HCT116 (cell line): ENCODE data around the gene RABIF. TPM values are rescaled to one million over a fixed set of nuclear protein-coding genes. Genes with fewer than 3 reads are reported as not detected.
"Not testable (repeated sequence)": the region's sequence is repeated elsewhere in the genome, so short reads cannot be mapped to it uniquely, and the experiment has no call there.

Experiments used
- ATAC-seq: fragments of 200-7000 bp; cut with Tn5 transposase; 2 replicates; pipeline ENCODE4 v1.9.1; 2020; ENCODE audit warnings: mild to moderate bottlenecking, moderate library complexity
- BruUV-seq: library from RNA; stranded (reverse); fragments of 400-500 nt; replicated peaks from 2 replicates; lab custom pipeline; 2021; lab: Mats Ljungman, UMichigan
- CTCF ChIA-PET: fragments of 300-600 bp; sonication (Branson Sonifier 250); formaldehyde crosslinking; loops from one replicate; lab custom pipeline; 2021; ENCODE audit warnings: antibody characterized with exemption; lab: Charles Lee
- POLR2A ChIA-PET: fragments of 300-600, 350-600 bp; sonication (Branson Sonifier 250); formaldehyde crosslinking; loops from one replicate; lab custom pipeline; 2021; ENCODE audit warnings: antibody characterized with exemption; lab: Charles Lee
- RAD21 ChIA-PET, 2 experiments: fragments of 300-600 bp; sonication (Branson Sonifier 250); formaldehyde crosslinking; loops; one replicate each; lab custom pipeline; 2023; ENCODE audit warnings: low total read pairs in 2 of 2; ENCODE audit not compliant: uncharacterized antibody in 2 of 2, unreplicated experiment in 2 of 2, low non-redundant PET in 1 of 2; lab: Charles Lee
- DNase-seq: peaks from one replicate; pipeline ENCODE4 v3.0.0-alpha.2; 2010; ENCODE audit warnings: low read depth, low spot score
- H2AFZ ChIP-seq: fragments of 200-600 bp; shearing (Covaris generic), sonication (generic); 2 replicates; pipeline ENCODE4 v1.6.1; 2017; ENCODE audit warnings: low read depth, mixed run types, mixed read lengths, antibody characterized with exemption, low read length; ENCODE audit not compliant: poor library complexity, severe bottlenecking
- H3K27ac ChIP-seq: 2 replicates; pipeline ENCODE4 v1.5.1; 2012; ENCODE audit warnings: low read depth, low read length
- H3K27me3 ChIP-seq: fragments of 200-600 bp; sonication (generic); 2 replicates; pipeline ENCODE4 v1.6.1; 2016; ENCODE audit warnings: mixed run types, low read length, mixed read lengths; ENCODE audit not compliant: insufficient read depth
- H3K36me3 ChIP-seq, 2 experiments: fragments of 200-500 bp in 1 of 2; fragments of 200-600 bp in 1 of 2; sonication (Bioruptor generic) in 1 of 2; sonication (generic) in 1 of 2; 2 replicates each; pipeline versions ENCODE4 v1.5.1 to v1.6.1; 2014 to 2016; ENCODE audit warnings: low read length in 2 of 2, inconsistent platforms in 1 of 2, mixed read lengths in 1 of 2, mixed run types in 1 of 2; ENCODE audit not compliant: insufficient read depth in 2 of 2, control insufficient read depth in 1 of 2
- H3K4me1 ChIP-seq, 2 experiments: fragments of 200-600 bp in 1 of 2; sonication (generic) in 1 of 2; 2 replicates each; pipeline versions ENCODE4 v1.5.1 to v1.6.1; 2012 to 2017; ENCODE audit warnings: low read length in 2 of 2, inconsistent platforms in 1 of 2, mild to moderate bottlenecking in 1 of 2, mixed read lengths in 1 of 2, mixed run types in 1 of 2, moderate library complexity in 1 of 2; ENCODE audit not compliant: insufficient read depth in 2 of 2, control insufficient read depth in 1 of 2
- H3K4me2 ChIP-seq: fragments of 200-600 bp; sonication (generic); 2 replicates; pipeline ENCODE4 v1.6.1; 2017; ENCODE audit warnings: mixed run types, low read length, mixed read lengths
- H3K4me3 ChIP-seq, 2 experiments: fragments of 200-600 bp in 1 of 2; sonication (generic) in 1 of 2; replicated peaks in 1 of 2; 2 replicates each; pipeline ENCODE4 v1.5.1; 2011 to 2016; ENCODE audit warnings: low read length in 2 of 2, control low read depth in 1 of 2, low read depth in 1 of 2, mild to moderate bottlenecking in 1 of 2, mixed read lengths in 1 of 2, mixed run types in 1 of 2
- H3K79me2 ChIP-seq: fragments of 200-600 bp; sonication (generic); 2 replicates; pipeline ENCODE4 v1.6.1; 2017; ENCODE audit warnings: mild to moderate bottlenecking, mixed run types, low read length, moderate library complexity, mixed read lengths; ENCODE audit not compliant: insufficient read depth
- H3K9ac ChIP-seq: fragments of 200-600 bp; sonication (generic); 2 replicates; pipeline ENCODE4 v1.6.1; 2016; ENCODE audit warnings: low read length, mixed read lengths
- H3K9me2 ChIP-seq: fragments of 200-600 bp; sonication (generic), shearing (Covaris generic); 2 replicates; pipeline ENCODE4 v1.6.1; 2017; ENCODE audit warnings: mixed run types, mild to moderate bottlenecking, moderate library complexity; ENCODE audit not compliant: insufficient read depth
- H3K9me3 ChIP-seq, 2 experiments: fragments of 200-500 bp in 1 of 2; fragments of 200-600 bp in 1 of 2; sonication (Bioruptor generic) in 1 of 2; sonication (generic) in 1 of 2; 2 replicates each; pipeline ENCODE4 v1.6.1; 2014 to 2017; ENCODE audit warnings: low read length in 2 of 2, mixed read lengths in 2 of 2, inconsistent platforms in 1 of 2, low read depth in 1 of 2, mild to moderate bottlenecking in 1 of 2, mixed run types in 1 of 2, moderate library complexity in 1 of 2; ENCODE audit not compliant: control insufficient read depth in 1 of 2, insufficient read depth in 1 of 2
- H4K20me1 ChIP-seq: fragments of 200-600 bp; sonication (generic), shearing (Covaris generic); 2 replicates; pipeline ENCODE4 v1.6.1; 2017; ENCODE audit warnings: mixed run types, mild to moderate bottlenecking, moderate library complexity; ENCODE audit not compliant: insufficient read depth
- ATF3 ChIP-seq: IDR thresholded peaks from 2 replicates; pipeline ENCODE4 v1.6.1; 2012
- CBX3 ChIP-seq: IDR thresholded peaks from 2 replicates; pipeline ENCODE4 v1.6.1; 2012; ENCODE audit warnings: low read depth
- CEBPB ChIP-seq: IDR thresholded peaks from 2 replicates; pipeline ENCODE4 v1.6.1; 2012; ENCODE audit warnings: low read depth
- EGR1 ChIP-seq: IDR thresholded peaks from 2 replicates; pipeline ENCODE4 v1.6.1; 2012; ENCODE audit warnings: low read depth
- ELF1 ChIP-seq: IDR thresholded peaks from 2 replicates; pipeline ENCODE4 v1.6.1; 2012; ENCODE audit warnings: low read depth, borderline replicate concordance
- EZH2phosphoT487 ChIP-seq: fragments of 200-600 bp; IDR thresholded peaks from 2 replicates; pipeline ENCODE4 v1.6.1; 2018; ENCODE audit warnings: antibody characterized with exemption, borderline replicate concordance
- JUND ChIP-seq: IDR thresholded peaks from 2 replicates; pipeline ENCODE4 v1.6.1; 2012
- POLR2A ChIP-seq: IDR thresholded peaks from 2 replicates; pipeline ENCODE4 v1.7.0; 2011; ENCODE audit warnings: borderline replicate concordance; ENCODE audit not compliant: insufficient read depth, insufficient read length; ENCODE audit errors: extremely low read depth
- RAD21 ChIP-seq: IDR thresholded peaks from 2 replicates; pipeline ENCODE4 v1.6.1; 2012; ENCODE audit warnings: low read depth, mild to moderate bottlenecking
- SIN3A ChIP-seq: IDR thresholded peaks from 2 replicates; pipeline ENCODE4 v1.6.1; 2012; ENCODE audit warnings: low read depth
- SP1 ChIP-seq: IDR thresholded peaks from 2 replicates; pipeline ENCODE4 v1.6.1; 2012; ENCODE audit warnings: low read depth
- SRF ChIP-seq: IDR thresholded peaks from 2 replicates; pipeline ENCODE4 v1.6.1; 2012; ENCODE audit warnings: low read depth
- TCF7L2 ChIP-seq: IDR thresholded peaks from 2 replicates; pipeline ENCODE4 v1.7.0; 2011; ENCODE audit warnings: borderline replicate concordance, inconsistent platforms; ENCODE audit not compliant: insufficient read depth, insufficient read length; ENCODE audit errors: extremely low read depth
- YY1 ChIP-seq: IDR thresholded peaks from 2 replicates; pipeline ENCODE4 v1.6.1; 2011; ENCODE audit warnings: low read length, low read depth, moderate library complexity, mild to moderate bottlenecking; ENCODE audit not compliant: insufficient replicate concordance; ENCODE audit errors: extremely low read depth
- intact Hi-C: fragments of 100-400 bp; cut with micrococcal nuclease; formaldehyde crosslinking; loops from 2 replicates; pipeline ENCODE4 v1.10.0; 2022
- total RNA-seq: library from RNA; stranded (reverse); gene quantifications from one replicate; pipeline ENCODE4 v1.2.1, GENCODE V29; 2021; ENCODE audit not compliant: unreplicated experiment
- TF ChIP-seq, protein P1 (sequence below): IDR thresholded peaks from 2 replicates; pipeline ENCODE4 v1.6.1; 2011; ENCODE audit warnings: mild to moderate bottlenecking, low read length, moderate library complexity; ENCODE audit not compliant: insufficient replicate concordance; ENCODE audit errors: extremely low read depth

Gene RABIF
- total RNA-seq, 1 experiment from 2014 or later = 5.4 TPM

- TF ChIP-seq EZH2phosphoT487 (no peak), ELF1 (no peak; the same call in 1 of the 2 replicates), SP1 (no peak), ATF3 (no peak), YY1 (no peak), POLR2A (peak; percentile 89)
Observed at GRCh38 chr1:202888531-202889360, at the start of gene RABIF (continued).

DNA sequence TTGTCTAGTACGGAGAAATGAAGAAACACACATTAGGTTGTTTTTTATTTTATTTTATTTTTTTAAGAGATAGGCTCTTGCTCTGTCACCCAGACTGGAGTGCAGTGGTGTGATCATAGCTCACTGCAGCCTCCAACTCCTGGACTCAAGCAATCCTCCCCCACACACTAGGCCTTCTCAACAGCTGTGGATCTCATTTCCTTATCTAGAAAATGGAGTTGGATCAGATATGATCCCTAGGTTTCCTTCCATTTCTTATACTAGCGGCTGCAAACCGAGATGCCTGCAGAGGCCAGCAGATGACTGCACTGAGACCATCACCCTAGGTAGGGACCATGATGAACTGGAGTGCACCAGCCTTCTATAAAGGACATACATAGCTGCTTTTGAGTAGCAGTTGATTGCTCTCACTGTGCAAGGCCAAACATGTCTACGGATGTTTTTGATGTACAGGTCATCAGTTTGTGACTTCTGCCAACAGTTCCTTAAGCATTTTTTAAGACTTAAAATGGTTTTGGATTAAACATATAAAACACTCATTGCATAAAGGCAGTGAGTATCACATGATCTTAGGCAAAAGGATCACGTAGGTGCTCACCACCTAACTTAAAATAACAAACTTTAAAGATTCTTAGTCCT, 49.5 kb upstream of the RABIF start:
- ChIA-PET POLR2A (no interaction called here), RAD21 (no interaction called here)

GRCh38 chr1:202936409-202936808, 47.5 kb upstream of the RABIF start:
- H3K9me3 ChIP-seq, POLR2A ChIA-PET, H3K9ac ChIP-seq, DNase-seq, H3K4me3 ChIP-seq, H4K20me1 ChIP-seq, H2AFZ ChIP-seq, H3K27me3 ChIP-seq, intact Hi-C loops, CTCF ChIA-PET, H3K79me2 ChIP-seq, H3K4me1 ChIP-seq, H3K27ac ChIP-seq, ATAC-seq, BruUV-seq, H3K4me2 ChIP-seq, H3K9me2 ChIP-seq, RAD21 ChIA-PET: not testable (repeated sequence)
- H3K36me3 ChIP-seq = peaks cover 7 to 11% of the 10 kb centered on the region in 2 experiments; a peak in 2 of 4 replicates

More for the DNA sequence above, 49.5 kb upstream of the RABIF start:
- ATAC-seq = no peak
- no peak for DNase-seq
- H3K27me3 ChIP-seq = no peaks in the 10 kb centered on the region
- H3K27ac ChIP-seq = no peak overlapping the region
- H3K9me3 ChIP-seq = no peaks in the 10 kb centered on the region
- H2AFZ ChIP-seq = no peak overlapping the region
- H3K4me2 ChIP-seq = no peak overlapping the region
- no TSS peak for BruUV-seq
- intact Hi-C loops = no loop called here
- no peaks in the 10 kb centered on the region for H3K79me2 ChIP-seq
- H4K20me1 ChIP-seq = no peaks in the 10 kb centered on the region
- CTCF ChIA-PET = no interaction called here
- TF ChIP-seq CBX3 (no peak), TCF7L2 (no peak), SIN3A (no peak), SRF (no peak), YY1 (no peak), JUND (no peak), POLR2A (no peak), EZH2phosphoT487 (no peak), RAD21 (no peak), CEBPB (no peak), EGR1 (no peak), ELF1 (no peak)
- TF ChIP-seq, protein P1, sequence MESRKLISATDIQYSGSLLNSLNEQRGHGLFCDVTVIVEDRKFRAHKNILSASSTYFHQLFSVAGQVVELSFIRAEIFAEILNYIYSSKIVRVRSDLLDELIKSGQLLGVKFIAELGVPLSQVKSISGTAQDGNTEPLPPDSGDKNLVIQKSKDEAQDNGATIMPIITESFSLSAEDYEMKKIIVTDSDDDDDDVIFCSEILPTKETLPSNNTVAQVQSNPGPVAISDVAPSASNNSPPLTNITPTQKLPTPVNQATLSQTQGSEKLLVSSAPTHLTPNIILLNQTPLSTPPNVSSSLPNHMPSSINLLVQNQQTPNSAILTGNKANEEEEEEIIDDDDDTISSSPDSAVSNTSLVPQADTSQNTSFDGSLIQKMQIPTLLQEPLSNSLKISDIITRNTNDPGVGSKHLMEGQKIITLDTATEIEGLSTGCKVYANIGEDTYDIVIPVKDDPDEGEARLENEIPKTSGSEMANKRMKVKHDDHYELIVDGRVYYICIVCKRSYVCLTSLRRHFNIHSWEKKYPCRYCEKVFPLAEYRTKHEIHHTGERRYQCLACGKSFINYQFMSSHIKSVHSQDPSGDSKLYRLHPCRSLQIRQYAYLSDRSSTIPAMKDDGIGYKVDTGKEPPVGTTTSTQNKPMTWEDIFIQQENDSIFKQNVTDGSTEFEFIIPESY = no peak
- no peak overlapping the region for H3K4me3 ChIP-seq
- H3K9me2 ChIP-seq = no peaks in the 10 kb centered on the region
- H3K9ac ChIP-seq = no peak overlapping the region
- peaks cover 0 to 5% of the 10 kb centered on the region in 2 experiments; a peak in 1 of 4 replicates for H3K4me1 ChIP-seq
- peaks cover 21 to 27% of the 10 kb centered on the region in 2 experiments; a peak in 3 of 4 replicates for H3K36me3 ChIP-seq
